OCI-LY3 (cell line): ENCODE measurements around the gene ASIC2.

Experiments
- H2AFZ ChIP-seq: fragments of 200-600, 300-600 bp; shearing (Covaris generic); 2 replicates; pipeline ENCODE4 v1.6.0; 2014; ENCODE audit warnings: antibody characterized with exemption, low read depth, low read length
- H3K27ac ChIP-seq: fragments of 200-600, 300-600 bp; sonication (generic); 2 replicates; pipeline ENCODE4 v1.5.1; 2014; ENCODE audit warnings: mild to moderate bottlenecking, low read length, moderate library complexity, mixed read lengths
- H3K27me3 ChIP-seq: fragments of 200-600, 300-600 bp; sonication (generic); 2 replicates; pipeline ENCODE4 v1.6.1; 2014; ENCODE audit warnings: low read depth, low read length, mixed read lengths
- H3K36me3 ChIP-seq: fragments of 200-600, 300-600 bp; sonication (generic); replicated peaks from 2 replicates; pipeline ENCODE3; 2014; ENCODE audit warnings: low read depth, low read length, mixed read lengths
- H3K4me1 ChIP-seq: fragments of 300-600, 200-600 bp; sonication (generic); 2 replicates; pipeline ENCODE4 v1.6.1; 2014; ENCODE audit warnings: low read length, mixed read lengths
- H3K4me2 ChIP-seq: fragments of 200-600, 300-600 bp; sonication (generic); 2 replicates; pipeline ENCODE4 v1.6.1; 2014; ENCODE audit warnings: low read length, mixed read lengths
- H3K4me3 ChIP-seq: fragments of 300-600, 200-600 bp; sonication (generic); 2 replicates; pipeline ENCODE4 v1.5.1; 2014; ENCODE audit warnings: antibody characterized with exemption, mild to moderate bottlenecking, low read length, moderate library complexity
- H3K79me2 ChIP-seq: fragments of 300-600, 200-600 bp; shearing (Covaris generic); 2 replicates; pipeline ENCODE4 v1.6.1; 2014; ENCODE audit warnings: mild to moderate bottlenecking, low read length, mixed read lengths
- H3K9ac ChIP-seq: fragments of 300-600, 200-600 bp; shearing (Covaris generic); 2 replicates; pipeline ENCODE4 v1.6.0; 2014; ENCODE audit warnings: mild to moderate bottlenecking, low read length, moderate library complexity
- H3K9me3 ChIP-seq: fragments of 200-600, 300-600 bp; shearing (Covaris generic); 2 replicates; pipeline ENCODE4 v1.6.1; 2014; ENCODE audit warnings: low read length, mixed read lengths; ENCODE audit not compliant: insufficient read depth
- H4K20me1 ChIP-seq: fragments of 200-600, 300-600 bp; sonication (generic); 2 replicates; pipeline ENCODE4 v1.6.1; 2016; ENCODE audit warnings: low read length, mixed read lengths; ENCODE audit not compliant: insufficient read depth
- CTCF ChIP-seq: fragments of 200-600, 300-600 bp; sonication (generic); IDR thresholded peaks from 2 replicates; pipeline ENCODE4 v1.5.1; 2014; ENCODE audit warnings: antibody characterized with exemption, low read length, low read depth
- EZH2phosphoT487 ChIP-seq: fragments of 200-600 bp; shearing (Covaris generic); IDR thresholded peaks from 2 replicates; pipeline ENCODE4 v1.6.1; 2018; ENCODE audit warnings: antibody characterized with exemption, mixed run types, low read depth

The ASIC2 gene

GRCh38 chr17:33258296-33258695, 34.8 kb downstream of the ASIC2 start:
- Histone ChIP-seq H3K4me3 (no peak overlapping the region), H3K27me3 (peaks cover 37% of the 10 kb centered on the region), H3K4me1 (no peaks in the 10 kb centered on the region), H3K79me2 (no peaks in the 10 kb centered on the region), H2AFZ (no peak overlapping the region), H3K9me3 (no peaks in the 10 kb centered on the region), H3K9ac (no peak overlapping the region), H3K27ac (no peak overlapping the region), H4K20me1 (no peaks in the 10 kb centered on the region), H3K36me3 (no peaks in the 10 kb centered on the region), H3K4me2 (no peak overlapping the region)
- TF ChIP-seq EZH2phosphoT487 = no peak
- no peak for TF ChIP-seq CTCF

GRCh38 chr17:33245183-33245582, 47.9 kb downstream of the ASIC2 start:
- Histone ChIP-seq H3K4me2 (no peak overlapping the region), H3K4me1 (no peaks in the 10 kb centered on the region)
- TF ChIP-seq EZH2phosphoT487 = no peak
- no peak for TF ChIP-seq CTCF

DNA sequence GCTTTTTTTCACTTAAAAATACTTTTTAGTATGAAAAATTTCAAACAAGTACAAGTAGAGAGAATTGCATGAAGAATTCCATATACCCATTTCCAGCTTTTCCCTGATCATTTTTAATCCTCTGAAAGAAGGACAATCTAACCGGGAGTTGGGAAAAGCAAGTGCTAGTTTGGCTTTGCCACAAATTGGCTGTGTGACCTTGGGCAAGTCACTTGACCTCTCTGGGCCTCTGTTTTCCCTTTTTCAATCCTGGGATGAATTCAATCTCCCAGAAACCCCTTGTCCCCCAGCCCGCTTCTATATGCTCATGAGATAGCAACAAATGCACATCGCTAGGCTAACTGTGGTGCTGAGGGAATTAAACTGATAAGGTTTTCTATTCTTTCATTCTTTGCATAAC, 49.4 kb downstream of the ASIC2 start:
- Histone ChIP-seq H3K27me3 (peaks cover 16% of the 10 kb centered on the region), H3K9me3 (no peaks in the 10 kb centered on the region), H3K4me1 (no peaks in the 10 kb centered on the region), H3K4me3 (no peak overlapping the region), H3K9ac (no peak overlapping the region), H3K27ac (no peak overlapping the region), H2AFZ (no peak overlapping the region), H3K79me2 (no peaks in the 10 kb centered on the region), H3K4me2 (no peak overlapping the region), H4K20me1 (no peaks in the 10 kb centered on the region), H3K36me3 (no peaks in the 10 kb centered on the region)
- TF ChIP-seq CTCF (no peak), EZH2phosphoT487 (no peak)

More at GRCh38 chr17:33245183-33245582, 47.9 kb downstream of the ASIC2 start:
- Histone ChIP-seq H3K9ac (no peak overlapping the region), H3K79me2 (no peaks in the 10 kb centered on the region), H2AFZ (no peak overlapping the region), H3K9me3 (no peaks in the 10 kb centered on the region), H4K20me1 (no peaks in the 10 kb centered on the region), H3K4me3 (no peak overlapping the region), H3K36me3 (no peaks in the 10 kb centered on the region), H3K27me3 (peaks cover 21% of the 10 kb centered on the region), H3K27ac (no peak overlapping the region)

- no peaks in the 10 kb centered on the region for H4K20me1 ChIP-seq
- no peak overlapping the region for H2AFZ ChIP-seq
- H3K4me3 ChIP-seq = no peak overlapping the region
- no peak overlapping the region for H3K4me2 ChIP-seq
- no peaks in the 10 kb centered on the region for H3K36me3 ChIP-seq
- H3K9ac ChIP-seq = no peak overlapping the region
- no peaks in the 10 kb centered on the region for H3K4me1 ChIP-seq
- peaks cover 14% of the 10 kb centered on the region for H3K27me3 ChIP-seq
- no peak overlapping the region for H3K27ac ChIP-seq
- H3K9me3 ChIP-seq = no peaks in the 10 kb centered on the region
- no peak for TF ChIP-seq CTCF
- TF ChIP-seq EZH2phosphoT487 = no peak
- H3K79me2 ChIP-seq = no peaks in the 10 kb centered on the region
These were observed 50.5 kb downstream of the ASIC2 start for GRCh38 chr17:33242375-33243124.
